DOHH2 (cell line): ENCODE measurements around the gene ADK.

ENCODE experiments used
- EZH2phosphoT487 ChIP-seq: fragments of 200-600 bp; sonication (generic); IDR thresholded peaks from 2 replicates; pipeline ENCODE4 v1.6.1; 2017; ENCODE audit warnings: borderline replicate concordance, mild to moderate bottlenecking, antibody characterized with exemption, low read length, moderate library complexity, mixed read lengths
- TF ChIP-seq, protein P1 (sequence below): fragments of 200-600 bp; sonication (generic); IDR thresholded peaks from one replicate; pipeline ENCODE4 v1.5.1; 2014; ENCODE audit warnings: antibody characterized with exemption, mild to moderate bottlenecking, low read depth, low read length; ENCODE audit not compliant: poor library complexity, severe bottlenecking

DNA sequence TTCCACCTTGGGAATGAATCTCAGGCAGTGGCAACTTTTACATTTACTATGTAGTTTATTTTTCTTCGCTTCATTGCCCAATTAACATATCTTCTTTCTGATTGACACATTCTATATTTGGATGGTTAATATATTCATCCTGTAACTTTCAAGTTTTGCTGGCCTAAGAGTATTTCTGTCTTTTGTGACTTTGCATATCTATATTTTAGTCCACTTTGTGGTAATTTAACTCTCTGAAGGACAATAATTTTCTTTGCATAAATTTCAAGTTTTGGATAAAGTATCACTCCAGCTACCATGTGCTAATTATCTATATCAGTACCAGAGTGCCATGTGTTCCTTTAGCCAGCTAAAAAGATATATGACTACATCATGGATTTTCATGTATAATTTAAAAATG, 523.9 kb downstream of the ADK start:
- TF ChIP-seq, protein P1, sequence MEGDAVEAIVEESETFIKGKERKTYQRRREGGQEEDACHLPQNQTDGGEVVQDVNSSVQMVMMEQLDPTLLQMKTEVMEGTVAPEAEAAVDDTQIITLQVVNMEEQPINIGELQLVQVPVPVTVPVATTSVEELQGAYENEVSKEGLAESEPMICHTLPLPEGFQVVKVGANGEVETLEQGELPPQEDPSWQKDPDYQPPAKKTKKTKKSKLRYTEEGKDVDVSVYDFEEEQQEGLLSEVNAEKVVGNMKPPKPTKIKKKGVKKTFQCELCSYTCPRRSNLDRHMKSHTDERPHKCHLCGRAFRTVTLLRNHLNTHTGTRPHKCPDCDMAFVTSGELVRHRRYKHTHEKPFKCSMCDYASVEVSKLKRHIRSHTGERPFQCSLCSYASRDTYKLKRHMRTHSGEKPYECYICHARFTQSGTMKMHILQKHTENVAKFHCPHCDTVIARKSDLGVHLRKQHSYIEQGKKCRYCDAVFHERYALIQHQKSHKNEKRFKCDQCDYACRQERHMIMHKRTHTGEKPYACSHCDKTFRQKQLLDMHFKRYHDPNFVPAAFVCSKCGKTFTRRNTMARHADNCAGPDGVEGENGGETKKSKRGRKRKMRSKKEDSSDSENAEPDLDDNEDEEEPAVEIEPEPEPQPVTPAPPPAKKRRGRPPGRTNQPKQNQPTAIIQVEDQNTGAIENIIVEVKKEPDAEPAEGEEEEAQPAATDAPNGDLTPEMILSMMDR, result no peak
- no peak for TF ChIP-seq EZH2phosphoT487
